Gastroesophageal sphincter (tissue), 3 donors: ENCODE results near the gene HS6ST2.

Experiments used
- POLR2A ChIP-seq, 2 donors: fragments of 450-650 bp; IDR thresholded peaks; one replicate each; pipeline ENCODE4 v1.6.1; 2017; ENCODE audit warnings: antibody characterized with exemption in 2 of 2, mild to moderate bottlenecking in 2 of 2, moderate library complexity in 1 of 2
- POLR2AphosphoS5 ChIP-seq: sonication (generic); formaldehyde crosslinking; IDR thresholded peaks from one replicate; pipeline ENCODE4 v1.6.1; 2017; ENCODE audit warnings: antibody characterized with exemption
- TF ChIP-seq, protein P1 (sequence below), 4 experiments: fragments of 200-600 bp in 2 of 4; fragments of 450-650 bp in 2 of 4; sonication (generic) in 1 of 4; IDR thresholded peaks; one replicate each; pipeline ENCODE4 v1.5.1; 2017 to 2019; ENCODE audit warnings: antibody characterized with exemption in 4 of 4, mild to moderate bottlenecking in 2 of 4, moderate library complexity in 2 of 4

DNA sequence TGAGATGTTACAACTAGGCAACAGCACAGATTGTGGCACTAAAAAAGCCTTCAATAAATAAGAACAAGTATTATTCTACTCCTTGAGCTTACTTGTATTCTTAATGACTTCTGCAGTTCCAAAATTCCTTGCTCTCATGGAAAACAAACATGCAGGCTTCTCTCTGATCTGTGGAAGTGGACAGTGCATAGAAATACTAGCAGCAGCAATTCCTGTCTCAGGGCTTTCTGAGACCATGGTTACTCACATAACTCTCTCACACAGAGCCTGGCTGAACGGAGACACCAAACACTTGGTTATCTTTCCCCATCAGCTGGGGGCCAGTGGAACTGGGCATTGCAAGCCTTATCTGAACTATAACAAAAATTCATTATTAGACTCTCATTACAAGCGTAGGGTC, 32.4 kb upstream of the HS6ST2 start:
- TF ChIP-seq, protein P1, sequence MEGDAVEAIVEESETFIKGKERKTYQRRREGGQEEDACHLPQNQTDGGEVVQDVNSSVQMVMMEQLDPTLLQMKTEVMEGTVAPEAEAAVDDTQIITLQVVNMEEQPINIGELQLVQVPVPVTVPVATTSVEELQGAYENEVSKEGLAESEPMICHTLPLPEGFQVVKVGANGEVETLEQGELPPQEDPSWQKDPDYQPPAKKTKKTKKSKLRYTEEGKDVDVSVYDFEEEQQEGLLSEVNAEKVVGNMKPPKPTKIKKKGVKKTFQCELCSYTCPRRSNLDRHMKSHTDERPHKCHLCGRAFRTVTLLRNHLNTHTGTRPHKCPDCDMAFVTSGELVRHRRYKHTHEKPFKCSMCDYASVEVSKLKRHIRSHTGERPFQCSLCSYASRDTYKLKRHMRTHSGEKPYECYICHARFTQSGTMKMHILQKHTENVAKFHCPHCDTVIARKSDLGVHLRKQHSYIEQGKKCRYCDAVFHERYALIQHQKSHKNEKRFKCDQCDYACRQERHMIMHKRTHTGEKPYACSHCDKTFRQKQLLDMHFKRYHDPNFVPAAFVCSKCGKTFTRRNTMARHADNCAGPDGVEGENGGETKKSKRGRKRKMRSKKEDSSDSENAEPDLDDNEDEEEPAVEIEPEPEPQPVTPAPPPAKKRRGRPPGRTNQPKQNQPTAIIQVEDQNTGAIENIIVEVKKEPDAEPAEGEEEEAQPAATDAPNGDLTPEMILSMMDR (IDR thresholded peaks at IDR 0.05): no peak
- no peak for TF ChIP-seq POLR2AphosphoS5
- no peak for TF ChIP-seq POLR2A (IDR thresholded peaks at IDR 0.05)
